ENCODE results near the gene VTA1.

GRCh38 chr6:142171351-142171750 is 24.3 kb downstream of the VTA1 start:
- TF ChIP-seq CTCF (IDR thresholded peaks at IDR 0.05) = no peak
- TF ChIP-seq POLR2A (IDR thresholded peaks at IDR 0.05) = no peak
